Natural killer cell (primary cell): ENCODE data around the gene ZC2HC1C. TPM values are rescaled to one million over a fixed set of nuclear protein-coding genes. Genes with fewer than 3 reads are reported as not detected.

Experiments used
- ATAC-seq, 3 donors: fragments of 150-1000 bp in 2 of 3; fragments of 200-7000 bp in 1 of 3; cut with Tn5 transposase; 1 replicate in 1 of 3; 2 replicates in 2 of 3; pipeline ENCODE4 v1.10.0; 2021; ENCODE audit warnings: mild to moderate bottlenecking in 2 of 3, moderate library complexity in 2 of 3
- DNase-seq, 2 donors: peaks; one replicate each; pipeline versions ENCODE4 v3.0.0 to v3.0.0-alpha.2; 2013 to 2021; ENCODE audit warnings: mixed read lengths in 1 of 2
- H3K27ac ChIP-seq: one replicate; pipeline ENCODE4 v1.5.1; 2013; ENCODE audit warnings: mild to moderate bottlenecking, low read length
- H3K27me3 ChIP-seq: one replicate; pipeline ENCODE4 v1.6.1; 2013; ENCODE audit warnings: low read length; ENCODE audit not compliant: control insufficient read depth, insufficient read depth
- H3K36me3 ChIP-seq: one replicate; pipeline ENCODE4 v1.6.1; 2013; ENCODE audit warnings: low read length; ENCODE audit not compliant: control insufficient read depth, insufficient read depth
- H3K4me1 ChIP-seq: one replicate; pipeline ENCODE4 v1.6.1; 2013; ENCODE audit warnings: low read length; ENCODE audit not compliant: control insufficient read depth, insufficient read depth
- H3K4me3 ChIP-seq: one replicate; pipeline ENCODE4 v1.5.1; 2013; ENCODE audit warnings: low read length
- H3K9me3 ChIP-seq: one replicate; pipeline ENCODE4 v1.6.1; 2013; ENCODE audit warnings: low read length; ENCODE audit not compliant: control insufficient read depth, insufficient read depth
- H3K27ac Mint-ChIP-seq, 2 donors: one replicate each; pipeline ENCODE4 v1.8.0; 2022; ENCODE audit warnings: mild to moderate bottlenecking in 2 of 2, mixed read lengths in 2 of 2, moderate library complexity in 1 of 2
- H3K27me3 Mint-ChIP-seq, 2 donors: one replicate each; pipeline ENCODE4 v1.8.0; 2022; ENCODE audit warnings: low read depth in 2 of 2, mixed read lengths in 2 of 2
- H3K36me3 Mint-ChIP-seq: one replicate; pipeline ENCODE4 v1.8.0; 2022; ENCODE audit warnings: mixed read lengths
- H3K4me1 Mint-ChIP-seq, 2 donors: one replicate each; pipeline ENCODE4 v1.8.0; 2022; ENCODE audit warnings: mixed read lengths in 2 of 2
- H3K4me3 Mint-ChIP-seq: one replicate; pipeline ENCODE4 v1.8.0; 2022; ENCODE audit warnings: mild to moderate bottlenecking, moderate library complexity, mixed read lengths
- H3K9me3 Mint-ChIP-seq, 2 donors: one replicate each; pipeline ENCODE4 v1.8.0; 2022; ENCODE audit warnings: mixed read lengths in 2 of 2
- WGBS: methylation state at CpG from one replicate; pipeline ENCODE4 v1.1.7; 2013; ENCODE audit warnings: missing lambda C conversion rate; ENCODE audit not compliant: insufficient coverage; 5-methylcytosine and 5-hydroxymethylcytosine counted together
- intact Hi-C: fragments of 100-400 bp; cut with micrococcal nuclease; formaldehyde crosslinking; loops from one replicate; pipeline ENCODE4 v1.14.2; 2022
- total RNA-seq, 4 donors: library from RNA; stranded (reverse); fragments of 120-200 nt in 1 of 4; gene quantifications; one replicate each; pipeline versions ENCODE4 v1.2.3 to v1.2.4, GENCODE V29; 2013 to 2022
- TF ChIP-seq, protein P1 (sequence below): fragments of 200-600 bp; IDR thresholded peaks from one replicate; pipeline ENCODE4 v1.8.0; 2022; ENCODE audit warnings: antibody characterized with exemption

Gene ZC2HC1C
- total RNA-seq, 3 donors from 2014 or later (not counting 1 experiment from before 2014, with no cell fraction given): 0.55 TPM; not detected in 2

DNA sequence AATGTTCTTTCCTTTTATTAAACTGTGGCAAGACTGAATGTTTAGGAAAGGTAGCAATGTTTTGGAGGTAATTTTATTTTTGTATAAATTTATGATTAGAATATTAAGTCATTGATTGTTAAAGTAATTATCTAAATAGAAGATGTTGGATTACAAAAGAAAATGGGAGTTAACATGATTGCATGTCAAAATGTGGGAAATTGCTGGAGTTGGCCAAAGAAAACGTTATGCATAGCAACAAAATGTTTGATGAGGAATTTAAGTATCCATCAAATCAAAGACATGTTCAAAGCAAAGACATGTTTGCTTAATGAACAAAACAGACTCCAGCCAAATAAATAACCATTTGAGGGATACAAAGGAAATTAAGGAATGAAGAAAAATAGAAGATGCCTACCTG is 15.0 kb upstream of the ZC2HC1C start:
- no peak overlapping the region for H3K4me3 Mint-ChIP-seq
- no peaks in the 10 kb centered on the region for H3K27me3 ChIP-seq
- H3K4me3 ChIP-seq: no peak overlapping the region
- H3K9me3 Mint-ChIP-seq: no peaks in the 10 kb centered on the region
- TF ChIP-seq, protein P1, sequence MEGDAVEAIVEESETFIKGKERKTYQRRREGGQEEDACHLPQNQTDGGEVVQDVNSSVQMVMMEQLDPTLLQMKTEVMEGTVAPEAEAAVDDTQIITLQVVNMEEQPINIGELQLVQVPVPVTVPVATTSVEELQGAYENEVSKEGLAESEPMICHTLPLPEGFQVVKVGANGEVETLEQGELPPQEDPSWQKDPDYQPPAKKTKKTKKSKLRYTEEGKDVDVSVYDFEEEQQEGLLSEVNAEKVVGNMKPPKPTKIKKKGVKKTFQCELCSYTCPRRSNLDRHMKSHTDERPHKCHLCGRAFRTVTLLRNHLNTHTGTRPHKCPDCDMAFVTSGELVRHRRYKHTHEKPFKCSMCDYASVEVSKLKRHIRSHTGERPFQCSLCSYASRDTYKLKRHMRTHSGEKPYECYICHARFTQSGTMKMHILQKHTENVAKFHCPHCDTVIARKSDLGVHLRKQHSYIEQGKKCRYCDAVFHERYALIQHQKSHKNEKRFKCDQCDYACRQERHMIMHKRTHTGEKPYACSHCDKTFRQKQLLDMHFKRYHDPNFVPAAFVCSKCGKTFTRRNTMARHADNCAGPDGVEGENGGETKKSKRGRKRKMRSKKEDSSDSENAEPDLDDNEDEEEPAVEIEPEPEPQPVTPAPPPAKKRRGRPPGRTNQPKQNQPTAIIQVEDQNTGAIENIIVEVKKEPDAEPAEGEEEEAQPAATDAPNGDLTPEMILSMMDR: no peak
- H3K4me1 ChIP-seq: peaks cover 8% of the 10 kb centered on the region
- no peak for DNase-seq
- no peaks in the 10 kb centered on the region for H3K36me3 Mint-ChIP-seq
- no peaks in the 10 kb centered on the region for H3K36me3 ChIP-seq
- no peaks in the 10 kb centered on the region for H3K27me3 Mint-ChIP-seq
- no peak overlapping the region for H3K27ac Mint-ChIP-seq
- no peak for ATAC-seq
- peaks cover 14 to 23% of the 10 kb centered on the region in 2 donors for H3K4me1 Mint-ChIP-seq
- H3K9me3 ChIP-seq: no peaks in the 10 kb centered on the region
- intact Hi-C loops: no loop called here
- H3K27ac ChIP-seq: no peak overlapping the region
- 100% methylated on average over 1 of the region's 1 CpG for WGBS

DNA sequence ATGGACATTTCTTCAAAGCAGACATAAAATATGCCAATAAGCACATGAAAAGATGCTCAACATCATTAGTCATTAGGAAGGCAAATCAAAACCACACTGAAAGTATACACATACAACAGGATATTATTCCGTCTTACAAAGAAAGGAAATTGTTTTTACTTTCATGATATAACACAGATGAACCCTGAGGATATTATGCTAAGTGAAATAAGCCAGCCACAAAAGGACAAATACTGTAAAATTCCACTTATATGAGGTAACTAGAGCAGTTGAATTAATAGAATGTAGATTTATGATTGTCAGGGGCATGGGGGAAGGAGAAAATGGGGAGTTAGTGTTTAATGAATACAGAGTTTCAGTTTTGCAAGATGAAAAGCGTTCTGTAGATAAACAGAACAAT is 9.8 kb upstream of the ZC2HC1C start:
- intact Hi-C loops: loop anchor here (5.0 kb wide), 1 partner anchor 57 kb away; the partner anchor contains the start of gene EIF2B2
- Mint-ChIP-seq H3K4me1 (peaks cover 18 to 22% of the 10 kb centered on the region in 2 donors), H3K9me3 (no peaks in the 10 kb centered on the region), H3K4me3 (no peak overlapping the region), H3K27ac (no peak overlapping the region), H3K27me3 (no peaks in the 10 kb centered on the region), H3K36me3 (no peaks in the 10 kb centered on the region)
- ATAC-seq: no peak
- Histone ChIP-seq H3K4me3 (no peak overlapping the region), H3K9me3 (no peaks in the 10 kb centered on the region), H3K36me3 (no peaks in the 10 kb centered on the region), H3K27me3 (no peaks in the 10 kb centered on the region), H3K4me1 (peaks cover 13% of the 10 kb centered on the region), H3K27ac (no peak overlapping the region)
- TF ChIP-seq, protein P1: no peak
- 80% methylated on average over 1 of the region's 2 CpGs for WGBS
- DNase-seq: no peak

DNA sequence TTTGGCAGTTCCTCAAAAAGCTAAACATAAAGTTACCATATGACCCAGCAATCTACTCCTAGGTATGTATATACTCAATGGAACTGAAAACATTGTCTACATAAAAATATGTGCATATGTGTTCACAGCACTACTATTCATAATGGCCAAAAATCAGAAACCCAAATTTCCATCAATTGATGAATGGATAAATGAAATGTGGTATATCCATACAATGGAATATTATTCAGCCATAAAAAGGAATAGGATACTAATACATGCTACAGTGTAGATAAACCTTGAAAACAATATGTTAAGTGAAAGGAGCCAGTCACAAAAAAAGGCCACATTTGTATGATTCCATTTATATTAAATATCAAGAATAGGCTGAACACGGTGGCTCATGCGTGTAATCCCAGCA is 9.0 kb upstream of the ZC2HC1C start:
- DNase-seq (no peak), ATAC-seq (no peak)
- intact Hi-C loops: loop anchor here (5.0 kb wide), 1 partner anchor 58 kb away; the partner anchor contains the start of gene EIF2B2
- no peaks in the 10 kb centered on the region for H3K9me3 ChIP-seq
- H3K27me3 Mint-ChIP-seq: no peaks in the 10 kb centered on the region
- peaks cover 18 to 22% of the 10 kb centered on the region in 2 donors for H3K4me1 Mint-ChIP-seq
- TF ChIP-seq, protein P1: no peak
- H3K36me3 Mint-ChIP-seq: no peaks in the 10 kb centered on the region
- no peak overlapping the region for H3K27ac ChIP-seq
- no peak overlapping the region for H3K4me3 Mint-ChIP-seq
- H3K9me3 Mint-ChIP-seq: no peaks in the 10 kb centered on the region
- no peaks in the 10 kb centered on the region for H3K27me3 ChIP-seq
- WGBS: 50% methylated on average over 2 of the region's 2 CpGs
- H3K4me3 ChIP-seq: no peak overlapping the region
- H3K27ac Mint-ChIP-seq: no peak overlapping the region
- H3K4me1 ChIP-seq: peaks cover 13% of the 10 kb centered on the region
- H3K36me3 ChIP-seq: no peaks in the 10 kb centered on the region

DNA sequence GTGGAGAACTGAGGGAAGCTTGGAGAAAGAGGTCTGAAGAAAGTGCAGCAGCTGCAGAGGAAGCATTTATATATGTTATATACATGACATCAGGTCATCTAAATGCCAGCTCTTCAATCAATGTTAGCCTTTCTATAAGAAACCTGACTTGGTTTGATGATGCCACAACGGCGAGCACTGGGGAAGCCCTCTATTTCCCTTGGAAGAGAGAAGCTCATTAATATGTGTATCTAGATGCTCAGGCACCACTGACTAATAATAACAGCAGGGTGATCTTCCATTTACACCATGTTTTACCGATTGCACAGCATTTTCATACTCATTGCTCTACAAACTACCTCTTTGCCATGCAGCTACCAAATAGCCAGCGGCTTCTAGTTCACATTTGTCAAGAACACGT is 6.4 kb upstream of the ZC2HC1C start:
- TF ChIP-seq, protein P1: no peak
- Histone ChIP-seq H3K9me3 (no peaks in the 10 kb centered on the region), H3K36me3 (no peaks in the 10 kb centered on the region), H3K4me3 (peak overlapping the region; percentile 97), H3K27me3 (no peaks in the 10 kb centered on the region), H3K27ac (no peak overlapping the region), H3K4me1 (peaks cover 13% of the 10 kb centered on the region)
- intact Hi-C loops: loop anchor here (1.0 to 5.0 kb wide), 2 partner anchors 12 to 61 kb away; partner anchors contain the start of genes EIF2B2 and MLH3
- 23% methylated on average over 5 of the region's 5 CpGs for WGBS
- Mint-ChIP-seq H3K9me3 (no peaks in the 10 kb centered on the region), H3K27ac (peak overlapping the region; percentile 94 to 97), H3K4me1 (peaks cover 18 to 22% of the 10 kb centered on the region in 2 donors), H3K4me3 (peak overlapping the region; percentile 100), H3K36me3 (no peaks in the 10 kb centered on the region), H3K27me3 (no peaks in the 10 kb centered on the region)
- ATAC-seq (no peak), DNase-seq (peak in 1 of 2 donors; percentile 29)
